Body of pancreas (tissue), 4 donors: ENCODE results near the gene HOXB8.

ENCODE experiments used
- CTCF ChIP-seq, 7 experiments: fragments of 450-650 bp in 4 of 7; fragments of 200-600 bp in 3 of 7; sonication (generic) in 3 of 7; IDR thresholded peaks; one replicate each; pipeline ENCODE4 v1.5.1; 2016 to 2019; ENCODE audit warnings: antibody characterized with exemption in 7 of 7
- POLR2A ChIP-seq, 3 donors: fragments of 450-650 bp; IDR thresholded peaks; one replicate each; pipeline ENCODE4 v1.6.1; 2016; ENCODE audit warnings: antibody characterized with exemption in 3 of 3, mild to moderate bottlenecking in 2 of 3

- TF ChIP-seq POLR2A (IDR thresholded peaks at IDR 0.05): no peak
- TF ChIP-seq CTCF (IDR thresholded peaks at IDR 0.05): no peak
Observed at GRCh38 chr17:48611681-48612455, 3.2 kb downstream of the HOXB8 start.
